ENCODE data around the gene SPAG5. TPM values are rescaled to one million over a fixed set of nuclear protein-coding genes. Genes with fewer than 3 reads are reported as not detected.
A peak's percentile ranks its signal among the peaks of the same experiment; 100 is the strongest.

SPAG5 gene
- total and polyA plus RNA-seq, 5 donors from 2014 or later = 0.84 to 37.7 (median 2.0) TPM

GRCh38 chr17:28599311-28600184, 723 bp upstream of the SPAG5 start:
- H3K36me3 ChIP-seq (ENCODE audit: control insufficient read depth, insufficient read depth, low read length) = no peaks in the 10 kb centered on the region
- Mint-ChIP-seq H3K9me3 (no peaks in the 10 kb centered on the region), H3K27ac (peak overlapping the region; percentile 96 to 99 (median 99)), H3K27me3 (no peaks in the 10 kb centered on the region), H3K4me1 (peaks cover 18 to 26% (median 19%) of the 10 kb centered on the region in 4 donors), H3K4me3 (peak overlapping the region; percentile 90 to 96 (median 93)), H3K36me3 (no peaks in the 10 kb centered on the region)
- peak overlapping the region; percentile 90 for H3K4me3 ChIP-seq (ENCODE audit: low read depth, low read length)
- H3K27ac ChIP-seq (ENCODE audit: insufficient read depth, low read length, poor library complexity, severe bottlenecking) = peak overlapping the region; percentile 99
- peak; percentile 63 to 65 for ATAC-seq (ENCODE audit: low read depth in 2 of 2)
- peak; percentile 44 to 80 (median 74) for DNase-seq
- H3K27me3 ChIP-seq (ENCODE audit: control insufficient read depth, insufficient read depth, low read length) = no peaks in the 10 kb centered on the region
- no peaks in the 10 kb centered on the region for H3K9me3 ChIP-seq (ENCODE audit: control insufficient read depth in 2 of 2, low read length in 2 of 2)
- peaks cover 16% of the 10 kb centered on the region for H3K4me1 ChIP-seq (ENCODE audit: control insufficient read depth, insufficient read depth, low read length, poor library complexity, severe bottlenecking)

GRCh38 chr17:28598389-28598788, 436 bp downstream of the SPAG5 start:
- Mint-ChIP-seq H3K27ac (peak overlapping the region; percentile 96 to 99 (median 99)), H3K4me3 (peak overlapping the region; percentile 90 to 96 (median 93)), H3K9me3 (no peaks in the 10 kb centered on the region), H3K36me3 (no peaks in the 10 kb centered on the region), H3K27me3 (no peaks in the 10 kb centered on the region), H3K4me1 (peaks cover 18 to 26% (median 19%) of the 10 kb centered on the region in 4 donors)
- peaks cover 16% of the 10 kb centered on the region for H3K4me1 ChIP-seq (ENCODE audit: control insufficient read depth, insufficient read depth, low read length, poor library complexity, severe bottlenecking)
- H3K27me3 ChIP-seq (ENCODE audit: control insufficient read depth, insufficient read depth, low read length) = no peaks in the 10 kb centered on the region
- DNase-seq = no peak
- H3K9me3 ChIP-seq (ENCODE audit: control insufficient read depth in 2 of 2, low read length in 2 of 2) = no peaks in the 10 kb centered on the region
- peak overlapping the region; percentile 99 for H3K27ac ChIP-seq (ENCODE audit: insufficient read depth, low read length, poor library complexity, severe bottlenecking)
- no peaks in the 10 kb centered on the region for H3K36me3 ChIP-seq (ENCODE audit: control insufficient read depth, insufficient read depth, low read length)
- ATAC-seq (ENCODE audit: low read depth in 2 of 2) = no peak
- H3K4me3 ChIP-seq (ENCODE audit: low read depth, low read length) = peak overlapping the region; percentile 78

GRCh38 chr17:28597606-28598383, 1.0 kb downstream of the SPAG5 start:
- Mint-ChIP-seq H3K4me1 (peaks cover 18 to 26% (median 19%) of the 10 kb centered on the region in 4 donors), H3K4me3 (peak overlapping the region; percentile 90 to 96 (median 93)), H3K27ac (peak overlapping the region in 2 of 3 donors; percentile 96 to 99), H3K9me3 (no peaks in the 10 kb centered on the region), H3K27me3 (no peaks in the 10 kb centered on the region), H3K36me3 (no peaks in the 10 kb centered on the region)
- H3K4me3 ChIP-seq (ENCODE audit: low read depth, low read length) = peak overlapping the region; percentile 78
- no peaks in the 10 kb centered on the region for H3K36me3 ChIP-seq (ENCODE audit: control insufficient read depth, insufficient read depth, low read length)
- H3K27ac ChIP-seq (ENCODE audit: insufficient read depth, low read length, poor library complexity, severe bottlenecking) = peak overlapping the region; percentile 99
- ATAC-seq (ENCODE audit: low read depth in 2 of 2) (no peak), DNase-seq (no peak)
- H3K4me1 ChIP-seq (ENCODE audit: control insufficient read depth, insufficient read depth, low read length, poor library complexity, severe bottlenecking) = peaks cover 16% of the 10 kb centered on the region
- no peaks in the 10 kb centered on the region for H3K27me3 ChIP-seq (ENCODE audit: control insufficient read depth, insufficient read depth, low read length)
- no peaks in the 10 kb centered on the region for H3K9me3 ChIP-seq (ENCODE audit: control insufficient read depth in 2 of 2, low read length in 2 of 2)

- Histone ChIP-seq H3K36me3 (ENCODE audit: control insufficient read depth, insufficient read depth, low read length) (no peaks in the 10 kb centered on the region), H3K4me1 (ENCODE audit: control insufficient read depth, insufficient read depth, low read length, poor library complexity, severe bottlenecking) (no peaks in the 10 kb centered on the region), H3K27me3 (ENCODE audit: control insufficient read depth, insufficient read depth, low read length) (no peaks in the 10 kb centered on the region), H3K9me3 (ENCODE audit: control insufficient read depth in 2 of 2, low read length in 2 of 2) (no peaks in the 10 kb centered on the region), H3K27ac (ENCODE audit: insufficient read depth, low read length, poor library complexity, severe bottlenecking) (no peak overlapping the region), H3K4me3 (ENCODE audit: low read depth, low read length) (no peak overlapping the region)
- peaks cover 13% of the 10 kb centered on the region for H3K36me3 Mint-ChIP-seq
- H3K27me3 Mint-ChIP-seq = no peaks in the 10 kb centered on the region
- DNase-seq (no peak), ATAC-seq (ENCODE audit: low read depth in 2 of 2) (no peak)
- H3K9me3 Mint-ChIP-seq = no peaks in the 10 kb centered on the region
- H3K4me3 Mint-ChIP-seq = no peak overlapping the region
- peaks cover 0 to 7% (median 1%) of the 10 kb centered on the region in 4 donors for H3K4me1 Mint-ChIP-seq
- no peak overlapping the region for H3K27ac Mint-ChIP-seq
Observed at GRCh38 chr17:28592260-28592659, 6.6 kb downstream of the SPAG5 start.

- H3K4me3 ChIP-seq (ENCODE audit: low read depth, low read length) = no peak overlapping the region
- no peaks in the 10 kb centered on the region for H3K27me3 Mint-ChIP-seq
- H3K4me3 Mint-ChIP-seq = no peak overlapping the region
- no peak for DNase-seq
- peaks cover 24% of the 10 kb centered on the region for H3K36me3 ChIP-seq (ENCODE audit: control insufficient read depth, insufficient read depth, low read length)
- peak overlapping the region in 1 of 3 donors; percentile 5 for H3K27ac Mint-ChIP-seq
- no peaks in the 10 kb centered on the region for H3K27me3 ChIP-seq (ENCODE audit: control insufficient read depth, insufficient read depth, low read length)
- H3K9me3 Mint-ChIP-seq = no peaks in the 10 kb centered on the region
- no peak for ATAC-seq (ENCODE audit: low read depth in 2 of 2)
- H3K36me3 Mint-ChIP-seq = peaks cover 14% of the 10 kb centered on the region
- no peaks in the 10 kb centered on the region for H3K9me3 ChIP-seq (ENCODE audit: control insufficient read depth in 2 of 2, low read length in 2 of 2)
- H3K4me1 Mint-ChIP-seq = peaks cover 0 to 7% (median 0%) of the 10 kb centered on the region in 4 donors
- H3K27ac ChIP-seq (ENCODE audit: insufficient read depth, low read length, poor library complexity, severe bottlenecking) = no peak overlapping the region
- H3K4me1 ChIP-seq (ENCODE audit: control insufficient read depth, insufficient read depth, low read length, poor library complexity, severe bottlenecking) = no peaks in the 10 kb centered on the region
Observed at GRCh38 chr17:28585851-28586250, 13.0 kb downstream of the SPAG5 start.

- DNase-seq (no peak), ATAC-seq (ENCODE audit: low read depth in 2 of 2) (no peak)
- H3K27me3 Mint-ChIP-seq = no peaks in the 10 kb centered on the region
- Histone ChIP-seq H3K27ac (ENCODE audit: insufficient read depth, low read length, poor library complexity, severe bottlenecking) (no peak overlapping the region), H3K4me3 (ENCODE audit: low read depth, low read length) (no peak overlapping the region), H3K27me3 (ENCODE audit: control insufficient read depth, insufficient read depth, low read length) (no peaks in the 10 kb centered on the region), H3K36me3 (ENCODE audit: control insufficient read depth, insufficient read depth, low read length) (peaks cover 24% of the 10 kb centered on the region), H3K9me3 (ENCODE audit: control insufficient read depth in 2 of 2, low read length in 2 of 2) (no peaks in the 10 kb centered on the region), H3K4me1 (ENCODE audit: control insufficient read depth, insufficient read depth, low read length, poor library complexity, severe bottlenecking) (no peaks in the 10 kb centered on the region)
- peaks cover 0 to 17% (median 0%) of the 10 kb centered on the region in 4 donors for H3K4me1 Mint-ChIP-seq
- H3K4me3 Mint-ChIP-seq = no peak overlapping the region
- no peaks in the 10 kb centered on the region for H3K9me3 Mint-ChIP-seq
- H3K36me3 Mint-ChIP-seq = peaks cover 18% of the 10 kb centered on the region
- H3K27ac Mint-ChIP-seq = no peak overlapping the region
Observed at GRCh38 chr17:28584434-28584833, 14.4 kb downstream of the SPAG5 start.

GRCh38 chr17:28582513-28582912, 16.3 kb downstream of the SPAG5 start:
- Mint-ChIP-seq H3K27me3 (no peaks in the 10 kb centered on the region), H3K4me1 (peaks cover 0 to 12% (median 0%) of the 10 kb centered on the region in 4 donors), H3K4me3 (no peak overlapping the region), H3K9me3 (no peaks in the 10 kb centered on the region), H3K36me3 (peaks cover 11% of the 10 kb centered on the region), H3K27ac (no peak overlapping the region)
- no peak for ATAC-seq (ENCODE audit: low read depth in 2 of 2)
- DNase-seq = no peak
- Histone ChIP-seq H3K36me3 (ENCODE audit: control insufficient read depth, insufficient read depth, low read length) (peaks cover 24% of the 10 kb centered on the region), H3K27me3 (ENCODE audit: control insufficient read depth, insufficient read depth, low read length) (no peaks in the 10 kb centered on the region), H3K4me3 (ENCODE audit: low read depth, low read length) (no peak overlapping the region), H3K9me3 (ENCODE audit: control insufficient read depth in 2 of 2, low read length in 2 of 2) (no peaks in the 10 kb centered on the region), H3K4me1 (ENCODE audit: control insufficient read depth, insufficient read depth, low read length, poor library complexity, severe bottlenecking) (peaks cover under 1% of the 10 kb centered on the region), H3K27ac (ENCODE audit: insufficient read depth, low read length, poor library complexity, severe bottlenecking) (no peak overlapping the region)
